OCI-LY7 (cell line): ENCODE data around the gene MRPS17. TPM values are rescaled to one million over a fixed set of nuclear protein-coding genes. Genes with fewer than 3 reads are reported as not detected.

Source experiments
- BruUV-seq: library from RNA; stranded (reverse); fragments of 400-500 nt; replicated peaks from 2 replicates; lab custom pipeline; 2021; lab: Mats Ljungman, UMichigan
- CTCF ChIA-PET: fragments of 300-600 bp; sonication (Branson Sonifier 250); formaldehyde crosslinking; loops from one replicate; lab custom pipeline; 2022; ENCODE audit warnings: antibody characterized with exemption; ENCODE audit not compliant: unreplicated experiment; lab: Charles Lee
- POLR2A ChIA-PET: fragments of 300-600 bp; sonication (Branson Sonifier 250); formaldehyde crosslinking; loops from one replicate; lab custom pipeline; 2022; ENCODE audit warnings: antibody characterized with exemption; lab: Charles Lee
- DNase-seq: peaks from one replicate; pipeline ENCODE4 v3.0.0-alpha.2; 2015; ENCODE audit warnings: low spot score
- H2AFZ ChIP-seq: fragments of 200-600 bp; sonication (generic), shearing (Covaris generic); 2 replicates; pipeline ENCODE4 v1.6.1; 2014; ENCODE audit warnings: mild to moderate bottlenecking, antibody characterized with exemption, low read length, moderate library complexity
- H3K27ac ChIP-seq: fragments of 200-600 bp; sonication (generic); 2 replicates; pipeline ENCODE4 v1.5.1; 2014; ENCODE audit warnings: mixed run types, low read depth, mild to moderate bottlenecking, moderate library complexity, low read length, inconsistent platforms; ENCODE audit not compliant: poor library complexity, severe bottlenecking
- H3K36me3 ChIP-seq: fragments of 200-600 bp; sonication (generic); 2 replicates; pipeline ENCODE4 v1.6.1; 2014; ENCODE audit warnings: mild to moderate bottlenecking, antibody characterized with exemption, low read length, moderate library complexity, mixed read lengths; ENCODE audit not compliant: insufficient read depth
- H3K4me1 ChIP-seq: fragments of 200-600 bp; sonication (generic); 2 replicates; pipeline ENCODE4 v1.5.1; 2014; ENCODE audit warnings: mild to moderate bottlenecking, low read length; ENCODE audit not compliant: insufficient read depth, poor library complexity, severe bottlenecking
- H3K4me2 ChIP-seq: fragments of 200-600 bp; sonication (generic); 2 replicates; pipeline ENCODE4 v1.6.1; 2014; ENCODE audit warnings: mild to moderate bottlenecking, low read length
- H3K4me3 ChIP-seq: fragments of 200-600 bp; sonication (generic); 2 replicates; pipeline ENCODE4 v1.5.1; 2014; ENCODE audit warnings: mild to moderate bottlenecking, low read depth, low read length; ENCODE audit not compliant: poor library complexity, severe bottlenecking
- H3K79me2 ChIP-seq: fragments of 200-600 bp; sonication (generic); 2 replicates; pipeline ENCODE4 v1.6.1; 2016; ENCODE audit warnings: low read depth, mild to moderate bottlenecking, low read length, moderate library complexity, mixed read lengths; ENCODE audit not compliant: insufficient read depth
- H3K9me2 ChIP-seq: fragments of 200-600 bp; sonication (generic); 2 replicates; pipeline ENCODE4 v1.6.1; 2016; ENCODE audit warnings: mild to moderate bottlenecking, low read length, mixed read lengths; ENCODE audit not compliant: insufficient read depth
- H3K9me3 ChIP-seq: fragments of 200-600 bp; sonication (generic); 2 replicates; pipeline ENCODE4 v1.6.1; 2014; ENCODE audit warnings: mild to moderate bottlenecking, mixed run types, low read length, mixed read lengths
- H4K20me1 ChIP-seq: fragments of 200-600 bp; sonication (generic); 2 replicates; pipeline ENCODE4 v1.6.1; 2014; ENCODE audit warnings: mild to moderate bottlenecking, antibody characterized with exemption, low read length, moderate library complexity, mixed read lengths; ENCODE audit not compliant: insufficient read depth
- EZH2phosphoT487 ChIP-seq: fragments of 200-600 bp; sonication (generic); IDR thresholded peaks from 2 replicates; pipeline ENCODE4 v1.6.1; 2018; ENCODE audit warnings: low read depth, borderline replicate concordance, mild to moderate bottlenecking, mixed run types, antibody characterized with exemption, low read length, moderate library complexity, mixed read lengths
- intact Hi-C: fragments of 100-400 bp; cut with micrococcal nuclease; formaldehyde crosslinking; loops from one replicate; pipeline ENCODE4 v1.10.0; 2022; ENCODE audit not compliant: unreplicated experiment
- total RNA-seq, 2 experiments: library from RNA; depleted of rRNA in 1 of 2; stranded (reverse); fragments of >200 nt in 1 of 2; shearing (Covaris generic) in 1 of 2; gene quantifications; 2 replicates each; pipeline ENCODE4 v1.2.3, GENCODE V29; 2014 to 2022
- TF ChIP-seq, protein P1 (sequence below): fragments of 200-600 bp; sonication (generic); conservative IDR thresholded peaks from 2 replicates; pipeline ENCODE4 v1.5.1; 2014; ENCODE audit warnings: mild to moderate bottlenecking, antibody characterized with exemption, low read length, moderate library complexity, mixed read lengths

MRPS17 gene
- total RNA-seq, 2 experiments from 2014 or later = 23.2 to 27.8 TPM

DNA sequence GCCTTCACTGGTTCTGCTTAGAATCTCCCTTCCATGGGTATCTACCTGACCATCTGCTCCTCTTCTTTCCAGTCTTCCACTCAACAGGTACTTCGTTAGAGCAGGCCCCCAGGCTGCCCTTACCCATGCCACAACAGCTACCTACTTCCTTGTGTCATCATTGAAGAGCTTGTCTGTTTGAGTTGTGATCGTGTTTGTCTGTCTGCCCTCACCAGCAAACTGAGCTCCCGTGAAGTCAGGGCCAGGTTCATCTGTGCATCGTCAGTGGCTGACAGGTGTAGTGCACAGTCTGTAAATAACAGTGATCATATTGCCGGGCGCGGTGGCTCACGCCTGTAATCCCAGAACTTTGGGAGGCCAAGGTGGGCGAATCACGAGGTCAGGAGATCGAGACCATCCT lies 17.7 kb downstream of the MRPS17 start:
- no TSS peak for BruUV-seq
- no peak overlapping the region for H2AFZ ChIP-seq
- no peak overlapping the region for H3K4me2 ChIP-seq
- no peak overlapping the region for H3K27ac ChIP-seq
- no peaks in the 10 kb centered on the region for H3K9me3 ChIP-seq
- CTCF ChIA-PET = no interaction called here
- peaks cover 26% of the 10 kb centered on the region; the same call in 1 of the 2 replicates for H3K79me2 ChIP-seq
- no peak overlapping the region for H3K4me3 ChIP-seq
- no peaks in the 10 kb centered on the region for H3K9me2 ChIP-seq
- TF ChIP-seq, protein P1, sequence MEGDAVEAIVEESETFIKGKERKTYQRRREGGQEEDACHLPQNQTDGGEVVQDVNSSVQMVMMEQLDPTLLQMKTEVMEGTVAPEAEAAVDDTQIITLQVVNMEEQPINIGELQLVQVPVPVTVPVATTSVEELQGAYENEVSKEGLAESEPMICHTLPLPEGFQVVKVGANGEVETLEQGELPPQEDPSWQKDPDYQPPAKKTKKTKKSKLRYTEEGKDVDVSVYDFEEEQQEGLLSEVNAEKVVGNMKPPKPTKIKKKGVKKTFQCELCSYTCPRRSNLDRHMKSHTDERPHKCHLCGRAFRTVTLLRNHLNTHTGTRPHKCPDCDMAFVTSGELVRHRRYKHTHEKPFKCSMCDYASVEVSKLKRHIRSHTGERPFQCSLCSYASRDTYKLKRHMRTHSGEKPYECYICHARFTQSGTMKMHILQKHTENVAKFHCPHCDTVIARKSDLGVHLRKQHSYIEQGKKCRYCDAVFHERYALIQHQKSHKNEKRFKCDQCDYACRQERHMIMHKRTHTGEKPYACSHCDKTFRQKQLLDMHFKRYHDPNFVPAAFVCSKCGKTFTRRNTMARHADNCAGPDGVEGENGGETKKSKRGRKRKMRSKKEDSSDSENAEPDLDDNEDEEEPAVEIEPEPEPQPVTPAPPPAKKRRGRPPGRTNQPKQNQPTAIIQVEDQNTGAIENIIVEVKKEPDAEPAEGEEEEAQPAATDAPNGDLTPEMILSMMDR = no peak
- TF ChIP-seq EZH2phosphoT487 = no peak
- no peaks in the 10 kb centered on the region for H4K20me1 ChIP-seq
- POLR2A ChIA-PET = interaction anchor here (0.7 kb wide), 1 partner anchor 51 kb away, joined by 9 read pairs; no protein-coding TSS in a partner anchor
- H3K4me1 ChIP-seq = peaks cover 13% of the 10 kb centered on the region
- intact Hi-C loops = loop anchor here (10.0 kb wide), 1 partner anchor 215 kb away; no protein-coding TSS in a partner anchor
- H3K36me3 ChIP-seq = peaks cover 5% of the 10 kb centered on the region; the same call in 1 of the 2 replicates
- no peak for DNase-seq

DNA sequence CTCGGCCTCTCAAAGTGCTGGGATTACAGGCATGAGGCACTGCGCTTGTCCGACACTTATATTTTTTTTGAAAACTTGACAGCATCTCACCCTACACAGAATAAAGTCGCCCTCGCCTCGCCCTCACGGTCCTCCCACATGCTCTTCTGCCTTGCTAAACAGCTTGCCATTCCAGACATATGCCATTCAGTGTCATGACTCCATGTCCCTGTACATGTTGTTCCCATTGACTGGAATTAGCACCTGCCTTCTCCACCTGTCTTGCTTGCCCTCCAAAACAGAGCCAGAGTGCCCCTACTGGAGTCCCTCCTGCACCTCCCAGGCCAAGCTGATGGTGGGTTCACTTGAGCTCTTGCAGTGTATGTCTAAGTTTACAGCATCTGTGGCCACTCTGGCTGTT lies 18.9 kb downstream of the MRPS17 start:
- CTCF ChIA-PET = no interaction called here
- no peak overlapping the region for H3K4me3 ChIP-seq
- peaks cover 20% of the 10 kb centered on the region; the same call in 1 of the 2 replicates for H3K79me2 ChIP-seq
- H3K27ac ChIP-seq = no peak overlapping the region
- POLR2A ChIA-PET = no interaction called here
- no TSS peak for BruUV-seq
- no peak for TF ChIP-seq EZH2phosphoT487
- TF ChIP-seq, protein P1 = no peak
- intact Hi-C loops = no loop called here
- H3K36me3 ChIP-seq = peaks cover 5% of the 10 kb centered on the region; the same call in 1 of the 2 replicates
- no peaks in the 10 kb centered on the region for H3K9me2 ChIP-seq
- no peaks in the 10 kb centered on the region for H4K20me1 ChIP-seq
- H2AFZ ChIP-seq = no peak overlapping the region
- no peak for DNase-seq
- peaks cover 12% of the 10 kb centered on the region for H3K4me1 ChIP-seq
- H3K4me2 ChIP-seq = no peak overlapping the region
- H3K9me3 ChIP-seq = no peaks in the 10 kb centered on the region

DNA sequence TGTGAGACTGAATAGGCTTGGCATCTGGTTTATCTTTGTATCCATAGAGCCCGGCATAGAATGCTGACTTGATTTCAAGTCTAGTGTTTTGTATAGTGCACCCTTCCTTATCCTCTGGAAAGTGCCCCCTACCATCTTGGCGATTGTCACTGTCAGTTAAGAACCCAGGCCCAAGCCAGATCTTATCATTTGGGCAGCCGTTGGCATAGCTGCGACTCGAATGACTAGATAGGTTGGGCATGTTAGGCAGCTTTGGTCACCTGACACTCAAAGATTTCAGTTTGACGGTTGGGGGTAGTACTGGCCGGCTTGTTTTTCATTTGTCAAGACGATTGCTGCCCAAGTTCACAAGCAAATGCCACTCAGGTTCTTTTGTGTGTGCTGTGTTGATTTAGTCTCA lies 19.3 kb downstream of the MRPS17 start:
- BruUV-seq = no TSS peak
- Histone ChIP-seq H3K36me3 (peaks cover 5% of the 10 kb centered on the region; the same call in 1 of the 2 replicates), H3K4me1 (peaks cover 8% of the 10 kb centered on the region), H4K20me1 (no peaks in the 10 kb centered on the region), H3K9me3 (no peaks in the 10 kb centered on the region), H3K4me2 (no peak overlapping the region), H3K79me2 (peaks cover 16% of the 10 kb centered on the region; the same call in 1 of the 2 replicates), H2AFZ (no peak overlapping the region), H3K27ac (no peak overlapping the region), H3K4me3 (no peak overlapping the region), H3K9me2 (no peaks in the 10 kb centered on the region)
- intact Hi-C loops = no loop called here
- TF ChIP-seq EZH2phosphoT487 = no peak
- TF ChIP-seq, protein P1 = no peak
- CTCF ChIA-PET = no interaction called here
- POLR2A ChIA-PET = interaction anchor here (0.9 kb wide), 1 partner anchor 26 kb away, joined by 4 read pairs; no protein-coding TSS in a partner anchor
- no peak for DNase-seq
